ENCODE data around the gene CALD1. TPM values are rescaled to one million over a fixed set of nuclear protein-coding genes. Genes with fewer than 3 reads are reported as not detected.

CALD1 gene
- total RNA-seq, 1 experiment from 2014 or later, result 107 TPM

GRCh38 chr7:134926396-134926795 is 147.0 kb downstream of the CALD1 start:
- Mint-ChIP-seq H3K4me1 (peaks cover 7% of the 10 kb centered on the region in 2 experiments; a peak in 2 of 4 replicates), H3K4me3 (no peak overlapping the region), H3K36me3 (ENCODE audit: insufficient read depth in 1 of 3, low read depth in 3 of 3) (peaks cover 7 to 33% (median 26%) of the 10 kb centered on the region in 3 experiments; a peak in 6 of 7 replicates), H3K27ac (no peak overlapping the region), H3K9me3 (no peaks in the 10 kb centered on the region), H3K27me3 (ENCODE audit: low read depth) (no peaks in the 10 kb centered on the region)
- no peaks in the 10 kb centered on the region for H3K9me3 ChIP-seq (ENCODE audit: control insufficient read depth, low read depth, low read length)
- DNase-seq, result no peak
- no peak overlapping the region for H2BK20ac ChIP-seq (ENCODE audit: low read depth, low read length, poor library complexity, severe bottlenecking)
- H3K23ac ChIP-seq (ENCODE audit: insufficient read length, low read depth, low read length), result no peak overlapping the region
- no peak overlapping the region for H2AK5ac ChIP-seq (ENCODE audit: insufficient read length, low read length)
- H2AFZ ChIP-seq (ENCODE audit: low read length), result no peak overlapping the region
- no peaks in the 10 kb centered on the region for H3K23me2 ChIP-seq (ENCODE audit: insufficient read length, low read depth, low read length, poor library complexity, severe bottlenecking)
- no peaks in the 10 kb centered on the region for H3K27me3 ChIP-seq (ENCODE audit: insufficient read depth, low read length)
- H4K5ac ChIP-seq (ENCODE audit: insufficient read length, low read depth, low read length), result no peak overlapping the region
- H3K18ac ChIP-seq (ENCODE audit: insufficient read length, low read depth, low read length), result no peak overlapping the region
- no peak overlapping the region for H3K27ac ChIP-seq (ENCODE audit: insufficient read length, low read depth, low read length)
- no peak overlapping the region for H3K9ac ChIP-seq (ENCODE audit: extremely low read depth, insufficient read length, low read length)
- H3K56ac ChIP-seq (ENCODE audit: insufficient read length, low read depth, low read length), result no peak overlapping the region
- no peak overlapping the region for H2BK5ac ChIP-seq (ENCODE audit: insufficient read length, low read length)
- H4K91ac ChIP-seq (ENCODE audit: insufficient read length, low read depth, low read length), result no peak overlapping the region
- TF ChIP-seq, protein P1, sequence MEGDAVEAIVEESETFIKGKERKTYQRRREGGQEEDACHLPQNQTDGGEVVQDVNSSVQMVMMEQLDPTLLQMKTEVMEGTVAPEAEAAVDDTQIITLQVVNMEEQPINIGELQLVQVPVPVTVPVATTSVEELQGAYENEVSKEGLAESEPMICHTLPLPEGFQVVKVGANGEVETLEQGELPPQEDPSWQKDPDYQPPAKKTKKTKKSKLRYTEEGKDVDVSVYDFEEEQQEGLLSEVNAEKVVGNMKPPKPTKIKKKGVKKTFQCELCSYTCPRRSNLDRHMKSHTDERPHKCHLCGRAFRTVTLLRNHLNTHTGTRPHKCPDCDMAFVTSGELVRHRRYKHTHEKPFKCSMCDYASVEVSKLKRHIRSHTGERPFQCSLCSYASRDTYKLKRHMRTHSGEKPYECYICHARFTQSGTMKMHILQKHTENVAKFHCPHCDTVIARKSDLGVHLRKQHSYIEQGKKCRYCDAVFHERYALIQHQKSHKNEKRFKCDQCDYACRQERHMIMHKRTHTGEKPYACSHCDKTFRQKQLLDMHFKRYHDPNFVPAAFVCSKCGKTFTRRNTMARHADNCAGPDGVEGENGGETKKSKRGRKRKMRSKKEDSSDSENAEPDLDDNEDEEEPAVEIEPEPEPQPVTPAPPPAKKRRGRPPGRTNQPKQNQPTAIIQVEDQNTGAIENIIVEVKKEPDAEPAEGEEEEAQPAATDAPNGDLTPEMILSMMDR (conservative IDR thresholded peaks at IDR 0.05), result no peak
- H2BK12ac ChIP-seq (ENCODE audit: insufficient read length, low read depth, low read length), result no peak overlapping the region
- H4K8ac ChIP-seq (replicated peaks; ENCODE audit: insufficient read length, low read depth, low read length), result no peak overlapping the region
- no peaks in the 10 kb centered on the region for H3K4me1 ChIP-seq (ENCODE audit: insufficient read depth, low read length)
- no peak overlapping the region for H2BK120ac ChIP-seq (ENCODE audit: low read depth, low read length, poor library complexity, severe bottlenecking)
- WGBS (ENCODE audit: extremely low coverage, insufficient read length, low lambda C conversion rate), result no CpG with 5 or more reads among the region's 1 CpG
- H2BK15ac ChIP-seq (ENCODE audit: low read depth, low read length), result no peak overlapping the region
- no peak overlapping the region for H3K4ac ChIP-seq (ENCODE audit: low read depth, low read length)
- no peaks in the 10 kb centered on the region for H3K79me2 ChIP-seq (ENCODE audit: insufficient read depth, low read length)
- H3T11ph ChIP-seq (ENCODE audit: low read length), result no peak overlapping the region
- no peak overlapping the region for H3K14ac ChIP-seq (ENCODE audit: insufficient read depth, low read length)
- H4K20me1 ChIP-seq (ENCODE audit: control insufficient read depth, insufficient read depth, insufficient read length), result no peaks in the 10 kb centered on the region
- no peaks in the 10 kb centered on the region for H3K79me1 ChIP-seq (ENCODE audit: insufficient read depth, low read depth, low read length, poor library complexity, severe bottlenecking)
- H3K4me2 ChIP-seq (ENCODE audit: insufficient read depth, insufficient read length, low read length), result no peak overlapping the region

All from H9 (cell line).